ENCODE results near the gene F11R. TPM values are rescaled to one million over a fixed set of nuclear protein-coding genes. Genes with fewer than 3 reads are reported as not detected.

The F11R gene
- total and polyA plus RNA-seq, 2 of the 13 experiments (the other 11 are each of a cell fraction or from before 2014, with no cell fraction given) = 95.8 to 105 TPM

DNA sequence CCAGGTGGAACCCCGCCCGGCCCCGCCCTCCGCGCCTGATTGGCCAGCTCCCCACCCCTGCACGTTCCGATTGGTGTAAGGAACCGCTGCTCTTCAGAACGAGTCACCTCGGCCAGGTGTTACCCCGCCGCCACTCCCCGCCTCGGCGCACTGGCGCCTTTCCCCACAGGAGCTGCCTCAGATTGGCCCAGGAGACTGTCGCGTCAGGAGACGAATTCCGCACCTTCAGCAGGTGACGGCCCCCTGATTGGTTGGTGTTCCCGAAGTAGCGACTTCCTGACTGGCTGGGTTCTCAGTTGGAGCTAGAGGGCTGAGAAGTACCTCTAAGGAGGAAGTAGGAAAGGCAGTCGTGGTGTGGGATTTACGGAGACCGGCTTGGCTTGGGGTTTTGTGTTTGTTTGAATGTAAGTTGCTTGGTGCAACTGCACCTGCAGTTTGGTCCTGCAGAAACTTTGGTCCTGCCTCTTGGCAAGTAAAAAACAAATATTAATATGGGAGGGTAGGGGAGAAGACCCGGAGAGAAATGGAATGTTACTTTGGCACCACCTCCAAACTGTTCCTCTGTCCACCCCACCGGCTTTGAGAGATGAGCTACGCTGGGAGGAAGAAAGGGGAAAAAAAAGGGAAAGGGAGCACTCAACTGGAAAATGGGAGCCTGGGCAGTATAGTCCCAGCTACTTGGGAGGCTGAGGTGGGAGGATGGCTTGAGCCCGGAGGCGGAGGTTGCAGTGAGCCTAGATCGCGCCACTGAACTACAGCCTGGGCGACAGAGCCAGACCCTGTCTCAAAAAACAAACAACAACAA lies 415 bp upstream of the F11R start (continued):
- TF ChIP-seq ELF1 (CRISPR knock-in tag; IDR thresholded peaks at IDR 0.05) (peak; percentile 83), TBX3 (IDR thresholded peaks at IDR 0.05; ENCODE audit: borderline replicate concordance) (peak; percentile 87), ZNF563 (CRISPR knock-in tag; IDR thresholded peaks at IDR 0.05) (peak; percentile 68; the same call in 1 of the 2 replicates), ZNF572 (CRISPR knock-in tag; IDR thresholded peaks at IDR 0.05) (no peak), POLR2G (IDR thresholded peaks at IDR 0.05; ENCODE audit: low read depth, low read length) (peak; percentile 61), NR3C1 (CRISPR knock-in tag; IDR thresholded peaks at IDR 0.05) (no peak), POLR2AphosphoS5 (IDR thresholded peaks at IDR 0.05; ENCODE audit: low read depth, low read length) (peak; percentile 81), KMT2B (CRISPR knock-in tag; IDR thresholded peaks at IDR 0.05) (0 out of 2 replicates have a peak, but pooled peaks have one; percentile 16), SIN3B (IDR thresholded peaks at IDR 0.05; ENCODE audit: low read length) (no peak), SOX13 (IDR thresholded peaks at IDR 0.05) (no peak), SOX13 (CRISPR knock-in tag; conservative IDR thresholded peaks at IDR 0.05 in 1 of 2, IDR thresholded peaks at IDR 0.05 in 1 of 2) (no peak), ATF7-NPFF (CRISPR knock-in tag; IDR thresholded peaks at IDR 0.05; ENCODE audit: low read depth) (no peak), RARG (CRISPR knock-in tag; IDR thresholded peaks at IDR 0.05; ENCODE audit: low read depth) (no peak), ZNF891 (CRISPR knock-in tag; IDR thresholded peaks at IDR 0.05) (0 out of 2 replicates have a peak, but pooled peaks have one; percentile 12), MXI1 (IDR thresholded peaks at IDR 0.05; ENCODE audit: borderline replicate concordance, low read depth, low read length) (no peak), ZNF768 (CRISPR knock-in tag; IDR thresholded peaks at IDR 0.05) (no peak), ZNF12 (CRISPR knock-in tag; IDR thresholded peaks at IDR 0.05) (no peak), ZNF766 (CRISPR knock-in tag; IDR thresholded peaks at IDR 0.05; ENCODE audit: borderline replicate concordance) (no peak), ZNF598 (CRISPR knock-in tag; IDR thresholded peaks at IDR 0.05; ENCODE audit: borderline replicate concordance) (no peak), SIN3A (IDR thresholded peaks at IDR 0.05; ENCODE audit: borderline replicate concordance, low read depth, low read length) (0 out of 2 replicates have a peak, but pooled peaks have one; percentile 29), ZFP62 (CRISPR knock-in tag; IDR thresholded peaks at IDR 0.05) (no peak), SKI (IDR thresholded peaks at IDR 0.05; ENCODE audit: partially characterized antibody) (no peak), ZNF496 (CRISPR knock-in tag; IDR thresholded peaks at IDR 0.05; ENCODE audit: insufficient replicate concordance) (no peak)
- TF ChIP-seq, protein P1, sequence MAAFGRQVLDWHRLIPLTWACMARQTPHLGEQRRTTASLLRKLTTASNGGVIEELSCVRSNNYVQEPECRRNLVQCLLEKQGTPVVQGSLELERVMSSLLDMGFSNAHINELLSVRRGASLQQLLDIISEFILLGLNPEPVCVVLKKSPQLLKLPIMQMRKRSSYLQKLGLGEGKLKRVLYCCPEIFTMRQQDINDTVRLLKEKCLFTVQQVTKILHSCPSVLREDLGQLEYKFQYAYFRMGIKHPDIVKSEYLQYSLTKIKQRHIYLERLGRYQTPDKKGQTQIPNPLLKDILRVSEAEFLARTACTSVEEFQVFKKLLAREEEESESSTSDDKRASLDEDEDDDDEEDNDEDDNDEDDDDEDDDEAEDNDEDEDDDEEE (CRISPR knock-in tag; IDR thresholded peaks at IDR 0.05) = peak; percentile 73; the same call in 1 of the 2 replicates
- TF ChIP-seq, protein P2, sequence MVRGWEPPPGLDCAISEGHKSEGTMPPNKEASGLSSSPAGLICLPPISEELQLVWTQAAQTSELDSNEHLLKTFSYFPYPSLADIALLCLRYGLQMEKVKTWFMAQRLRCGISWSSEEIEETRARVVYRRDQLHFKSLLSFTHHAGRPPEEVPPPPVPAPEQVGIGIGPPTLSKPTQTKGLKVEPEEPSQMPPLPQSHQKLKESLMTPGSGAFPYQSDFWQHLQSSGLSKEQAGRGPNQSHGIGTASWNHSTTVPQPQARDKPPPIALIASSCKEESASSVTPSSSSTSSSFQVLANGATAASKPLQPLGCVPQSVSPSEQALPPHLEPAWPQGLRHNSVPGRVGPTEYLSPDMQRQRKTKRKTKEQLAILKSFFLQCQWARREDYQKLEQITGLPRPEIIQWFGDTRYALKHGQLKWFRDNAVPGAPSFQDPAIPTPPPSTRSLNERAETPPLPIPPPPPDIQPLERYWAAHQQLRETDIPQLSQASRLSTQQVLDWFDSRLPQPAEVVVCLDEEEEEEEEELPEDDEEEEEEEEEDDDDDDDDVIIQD (CRISPR knock-in tag; IDR thresholded peaks at IDR 0.05; ENCODE audit: low read depth) = peak; percentile 15; the same call in 1 of the 2 replicates
- TF ChIP-seq, protein P3, sequence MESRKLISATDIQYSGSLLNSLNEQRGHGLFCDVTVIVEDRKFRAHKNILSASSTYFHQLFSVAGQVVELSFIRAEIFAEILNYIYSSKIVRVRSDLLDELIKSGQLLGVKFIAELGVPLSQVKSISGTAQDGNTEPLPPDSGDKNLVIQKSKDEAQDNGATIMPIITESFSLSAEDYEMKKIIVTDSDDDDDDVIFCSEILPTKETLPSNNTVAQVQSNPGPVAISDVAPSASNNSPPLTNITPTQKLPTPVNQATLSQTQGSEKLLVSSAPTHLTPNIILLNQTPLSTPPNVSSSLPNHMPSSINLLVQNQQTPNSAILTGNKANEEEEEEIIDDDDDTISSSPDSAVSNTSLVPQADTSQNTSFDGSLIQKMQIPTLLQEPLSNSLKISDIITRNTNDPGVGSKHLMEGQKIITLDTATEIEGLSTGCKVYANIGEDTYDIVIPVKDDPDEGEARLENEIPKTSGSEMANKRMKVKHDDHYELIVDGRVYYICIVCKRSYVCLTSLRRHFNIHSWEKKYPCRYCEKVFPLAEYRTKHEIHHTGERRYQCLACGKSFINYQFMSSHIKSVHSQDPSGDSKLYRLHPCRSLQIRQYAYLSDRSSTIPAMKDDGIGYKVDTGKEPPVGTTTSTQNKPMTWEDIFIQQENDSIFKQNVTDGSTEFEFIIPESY (CRISPR knock-in tag; IDR thresholded peaks at IDR 0.05) = no peak
- TF ChIP-seq, protein P4, sequence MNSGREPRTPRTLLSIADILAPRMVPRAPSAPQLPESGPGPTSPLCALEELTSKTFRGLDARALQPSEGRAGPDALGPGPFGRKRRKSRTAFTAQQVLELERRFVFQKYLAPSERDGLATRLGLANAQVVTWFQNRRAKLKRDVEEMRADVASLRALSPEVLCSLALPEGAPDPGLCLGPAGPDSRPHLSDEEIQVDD (CRISPR knock-in tag; IDR thresholded peaks at IDR 0.05; ENCODE audit: borderline replicate concordance) = no peak

Measured in HepG2 (cell line).